ENCODE results near the gene CYP2D6. TPM values are rescaled to one million over a fixed set of nuclear protein-coding genes. Genes with fewer than 3 reads are reported as not detected.

Gene CYP2D6
- total and polyA plus RNA-seq, 4 donors: 23.8 to 486 (median 205) TPM

- Histone ChIP-seq H3K9ac (ENCODE audit: low read depth in 1 of 2, low read length in 2 of 2) (no peak overlapping the region), H3K4me1 (ENCODE audit: control insufficient read depth in 4 of 4, insufficient read depth in 4 of 4, low read length in 3 of 4) (peaks cover 0 to 13% (median 8%) of the 10 kb centered on the region in 4 donors), H3K27me3 (ENCODE audit: control insufficient read depth in 4 of 4, insufficient read depth in 4 of 4, low read length in 3 of 4) (no peaks in the 10 kb centered on the region), H3K9me3 (ENCODE audit: control insufficient read depth in 4 of 4, low read length in 3 of 4) (no peaks in the 10 kb centered on the region), H3K4me3 (ENCODE audit: low read depth in 1 of 3, low read length in 3 of 3) (no peak overlapping the region), H3K27ac (ENCODE audit: low read depth in 1 of 2, low read length in 2 of 2) (no peak overlapping the region), H3K36me3 (ENCODE audit: control insufficient read depth in 4 of 4, insufficient read depth in 3 of 4, low read depth in 1 of 4, low read length in 3 of 4) (no peaks in the 10 kb centered on the region)
- WGBS: 96% methylated on average over 2 of the region's 2 CpGs
- TF ChIP-seq MAX (IDR thresholded peaks at IDR 0.05): no peak
- TF ChIP-seq RXRA (IDR thresholded peaks at IDR 0.05): no peak
- TF ChIP-seq JUND (IDR thresholded peaks at IDR 0.05): no peak
- no peak for TF ChIP-seq ZBTB33 (IDR thresholded peaks at IDR 0.05)
- no peak for TF ChIP-seq GABPA (IDR thresholded peaks at IDR 0.05 in 1 of 2, conservative IDR thresholded peaks at IDR 0.05 in 1 of 2)
- no peak for TF ChIP-seq YY1 (IDR thresholded peaks at IDR 0.05)
- TF ChIP-seq HNF4A (conservative IDR thresholded peaks at IDR 0.05): no peak
- no peak for TF ChIP-seq CTCF (IDR thresholded peaks at IDR 0.05; ENCODE audit: low read depth, low read length, missing input control)
- TF ChIP-seq, protein P1, sequence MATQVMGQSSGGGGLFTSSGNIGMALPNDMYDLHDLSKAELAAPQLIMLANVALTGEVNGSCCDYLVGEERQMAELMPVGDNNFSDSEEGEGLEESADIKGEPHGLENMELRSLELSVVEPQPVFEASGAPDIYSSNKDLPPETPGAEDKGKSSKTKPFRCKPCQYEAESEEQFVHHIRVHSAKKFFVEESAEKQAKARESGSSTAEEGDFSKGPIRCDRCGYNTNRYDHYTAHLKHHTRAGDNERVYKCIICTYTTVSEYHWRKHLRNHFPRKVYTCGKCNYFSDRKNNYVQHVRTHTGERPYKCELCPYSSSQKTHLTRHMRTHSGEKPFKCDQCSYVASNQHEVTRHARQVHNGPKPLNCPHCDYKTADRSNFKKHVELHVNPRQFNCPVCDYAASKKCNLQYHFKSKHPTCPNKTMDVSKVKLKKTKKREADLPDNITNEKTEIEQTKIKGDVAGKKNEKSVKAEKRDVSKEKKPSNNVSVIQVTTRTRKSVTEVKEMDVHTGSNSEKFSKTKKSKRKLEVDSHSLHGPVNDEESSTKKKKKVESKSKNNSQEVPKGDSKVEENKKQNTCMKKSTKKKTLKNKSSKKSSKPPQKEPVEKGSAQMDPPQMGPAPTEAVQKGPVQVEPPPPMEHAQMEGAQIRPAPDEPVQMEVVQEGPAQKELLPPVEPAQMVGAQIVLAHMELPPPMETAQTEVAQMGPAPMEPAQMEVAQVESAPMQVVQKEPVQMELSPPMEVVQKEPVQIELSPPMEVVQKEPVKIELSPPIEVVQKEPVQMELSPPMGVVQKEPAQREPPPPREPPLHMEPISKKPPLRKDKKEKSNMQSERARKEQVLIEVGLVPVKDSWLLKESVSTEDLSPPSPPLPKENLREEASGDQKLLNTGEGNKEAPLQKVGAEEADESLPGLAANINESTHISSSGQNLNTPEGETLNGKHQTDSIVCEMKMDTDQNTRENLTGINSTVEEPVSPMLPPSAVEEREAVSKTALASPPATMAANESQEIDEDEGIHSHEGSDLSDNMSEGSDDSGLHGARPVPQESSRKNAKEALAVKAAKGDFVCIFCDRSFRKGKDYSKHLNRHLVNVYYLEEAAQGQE (IDR thresholded peaks at IDR 0.05): no peak
- TF ChIP-seq TAF1 (conservative IDR thresholded peaks at IDR 0.05): no peak
- TF ChIP-seq NR2F2 (IDR thresholded peaks at IDR 0.05): no peak
- no peak for DNase-seq (ENCODE audit: low spot score)
Measured at GRCh38 chr22:42156121-42156520, 25.5 kb upstream of the CYP2D6 start.

- Histone ChIP-seq H3K4me3 (ENCODE audit: low read depth in 1 of 3, low read length in 3 of 3) (no peak overlapping the region), H3K36me3 (ENCODE audit: control insufficient read depth in 4 of 4, insufficient read depth in 3 of 4, low read depth in 1 of 4, low read length in 3 of 4) (no peaks in the 10 kb centered on the region), H3K9me3 (ENCODE audit: control insufficient read depth in 4 of 4, low read length in 3 of 4) (no peaks in the 10 kb centered on the region), H3K4me1 (ENCODE audit: control insufficient read depth in 4 of 4, insufficient read depth in 4 of 4, low read length in 3 of 4) (peaks cover 0 to 13% (median 8%) of the 10 kb centered on the region in 4 donors), H3K27ac (ENCODE audit: low read depth in 1 of 2, low read length in 2 of 2) (peak overlapping the region in 1 of 2 donors; percentile 9), H3K27me3 (ENCODE audit: control insufficient read depth in 4 of 4, insufficient read depth in 4 of 4, low read length in 3 of 4) (no peaks in the 10 kb centered on the region), H3K9ac (ENCODE audit: low read depth in 1 of 2, low read length in 2 of 2) (no peak overlapping the region)
- TF ChIP-seq JUND (IDR thresholded peaks at IDR 0.05) (no peak), EGR1 (IDR thresholded peaks at IDR 0.05; ENCODE audit: low read depth in 2 of 2) (no peak), CTCF (IDR thresholded peaks at IDR 0.05; ENCODE audit: low read depth, low read length, missing input control) (no peak), FOXA1 (IDR thresholded peaks at IDR 0.05) (no peak), FOXA2 (IDR thresholded peaks at IDR 0.05) (no peak), TAF1 (conservative IDR thresholded peaks at IDR 0.05) (no peak), RAD21 (IDR thresholded peaks at IDR 0.05) (no peak), RXRA (IDR thresholded peaks at IDR 0.05) (peak; percentile 63 to 71), HNF4A (conservative IDR thresholded peaks at IDR 0.05) (peak; percentile 21 to 57), SP1 (IDR thresholded peaks at IDR 0.05) (peak; percentile 43), GABPA (IDR thresholded peaks at IDR 0.05 in 1 of 2, conservative IDR thresholded peaks at IDR 0.05 in 1 of 2) (no peak)
- WGBS: 71% methylated on average over 7 of the region's 7 CpGs
- no peak for DNase-seq (ENCODE audit: low spot score)
Measured at GRCh38 chr22:42155053-42155543, 24.5 kb upstream of the CYP2D6 start.
